ENCODE data around the gene USP12. TPM values are rescaled to one million over a fixed set of nuclear protein-coding genes. Genes with fewer than 3 reads are reported as not detected.
"Not testable (repeated sequence)": the region's sequence is repeated elsewhere in the genome, so short reads cannot be mapped to it uniquely, and the experiment has no call there.

The USP12 gene
- total RNA-seq, 1 experiment from 2014 or later, result 36.2 TPM

DNA sequence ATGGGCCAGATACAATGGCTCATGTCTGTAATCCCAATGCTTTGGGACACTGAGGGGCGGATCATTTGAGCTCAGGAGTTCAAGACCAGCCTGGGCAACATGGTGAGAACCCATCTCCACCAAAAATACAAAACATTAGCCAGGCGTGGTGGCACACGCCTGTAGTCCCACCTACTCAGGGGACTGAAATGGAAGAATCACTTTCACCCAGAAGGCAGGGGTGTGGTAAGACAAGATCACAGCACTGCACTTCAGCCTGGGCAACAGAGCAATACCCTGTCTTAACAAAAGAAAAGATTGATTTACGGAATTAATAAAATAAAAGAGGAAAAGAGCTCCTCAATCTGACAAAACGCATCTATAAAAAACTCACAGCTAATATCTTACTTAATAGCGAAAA lies 22.7 kb downstream of the USP12 start:
- TF ChIP-seq, protein P1, sequence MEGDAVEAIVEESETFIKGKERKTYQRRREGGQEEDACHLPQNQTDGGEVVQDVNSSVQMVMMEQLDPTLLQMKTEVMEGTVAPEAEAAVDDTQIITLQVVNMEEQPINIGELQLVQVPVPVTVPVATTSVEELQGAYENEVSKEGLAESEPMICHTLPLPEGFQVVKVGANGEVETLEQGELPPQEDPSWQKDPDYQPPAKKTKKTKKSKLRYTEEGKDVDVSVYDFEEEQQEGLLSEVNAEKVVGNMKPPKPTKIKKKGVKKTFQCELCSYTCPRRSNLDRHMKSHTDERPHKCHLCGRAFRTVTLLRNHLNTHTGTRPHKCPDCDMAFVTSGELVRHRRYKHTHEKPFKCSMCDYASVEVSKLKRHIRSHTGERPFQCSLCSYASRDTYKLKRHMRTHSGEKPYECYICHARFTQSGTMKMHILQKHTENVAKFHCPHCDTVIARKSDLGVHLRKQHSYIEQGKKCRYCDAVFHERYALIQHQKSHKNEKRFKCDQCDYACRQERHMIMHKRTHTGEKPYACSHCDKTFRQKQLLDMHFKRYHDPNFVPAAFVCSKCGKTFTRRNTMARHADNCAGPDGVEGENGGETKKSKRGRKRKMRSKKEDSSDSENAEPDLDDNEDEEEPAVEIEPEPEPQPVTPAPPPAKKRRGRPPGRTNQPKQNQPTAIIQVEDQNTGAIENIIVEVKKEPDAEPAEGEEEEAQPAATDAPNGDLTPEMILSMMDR (IDR thresholded peaks at IDR 0.05; ENCODE audit: insufficient read depth in 1 of 2, low read depth in 1 of 2, low read length in 1 of 2, severe bottlenecking in 1 of 2, unreplicated experiment in 1 of 2), result no peak
- H3K4me1 Mint-ChIP-seq (ENCODE audit: low read depth, unreplicated experiment), result peaks cover 18% of the 10 kb centered on the region
- no peak for DNase-seq
- intact Hi-C loops (cut with micrococcal nuclease; ENCODE audit: unreplicated experiment), result no loop called here
- H3K27me3 ChIP-seq (replicated peaks; ENCODE audit: control insufficient read depth, insufficient read depth, low read length), result no peaks in the 10 kb centered on the region
- no peak overlapping the region for H3K27ac Mint-ChIP-seq (ENCODE audit: unreplicated experiment)
- H3K4me3 Mint-ChIP-seq (ENCODE audit: unreplicated experiment), result no peak overlapping the region
- no peaks in the 10 kb centered on the region for H3K9me3 ChIP-seq
- no peak overlapping the region for H3K4me3 ChIP-seq (ENCODE audit: low read depth, low read length)
- H3K27me3 Mint-ChIP-seq (ENCODE audit: insufficient read depth, unreplicated experiment), result no peaks in the 10 kb centered on the region
- BruUV-seq (replicated peaks), result no TSS peak
- peaks cover 7% of the 10 kb centered on the region for H3K4me1 ChIP-seq
- peaks cover 6% of the 10 kb centered on the region for H3K36me3 Mint-ChIP-seq (ENCODE audit: insufficient read depth, unreplicated experiment)
- no peaks in the 10 kb centered on the region for H3K36me3 ChIP-seq (ENCODE audit: control insufficient read depth, insufficient read depth, low read length)
- H3K9me3 Mint-ChIP-seq (ENCODE audit: unreplicated experiment), result no peaks in the 10 kb centered on the region
- ChIA-PET POLR2A (no interaction called here), CTCF (interaction anchor here (0.6 kb wide), 1 partner anchor 128 kb away, joined by 3 read pairs; no protein-coding TSS in a partner anchor)

DNA sequence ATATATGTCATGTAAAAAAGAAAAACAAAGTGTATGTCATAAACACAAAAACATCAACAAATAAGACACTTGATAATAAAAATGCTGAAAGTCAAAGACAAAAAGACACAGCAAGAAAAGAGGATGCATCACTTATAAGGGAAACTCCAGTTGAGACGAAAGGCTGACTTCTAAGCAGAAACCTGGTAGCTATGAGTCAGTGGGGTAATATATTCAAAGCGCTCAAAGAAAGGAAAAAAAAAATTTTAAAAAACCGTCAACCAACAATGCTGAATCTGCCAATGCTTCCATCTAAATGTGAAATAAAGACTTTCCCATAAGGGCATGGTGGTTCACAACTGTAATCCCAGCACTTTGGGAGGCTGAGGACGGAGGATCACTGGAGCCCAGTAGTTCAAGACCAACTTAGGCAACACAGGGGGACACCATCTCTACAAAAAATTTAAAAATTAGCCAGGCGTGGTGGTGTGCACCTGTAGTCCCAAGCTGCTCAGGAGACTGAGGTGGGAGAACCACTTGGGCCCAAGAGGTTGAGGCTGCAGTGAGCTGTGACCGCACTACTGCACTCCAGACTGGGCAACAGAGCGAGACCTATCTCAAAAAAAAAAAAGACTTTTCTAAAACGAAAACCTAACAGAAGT lies 24.0 kb downstream of the USP12 start:
- Mint-ChIP-seq H3K36me3 (ENCODE audit: insufficient read depth, unreplicated experiment) (no peaks in the 10 kb centered on the region), H3K9me3 (ENCODE audit: unreplicated experiment) (no peaks in the 10 kb centered on the region), H3K27ac (ENCODE audit: unreplicated experiment) (no peak overlapping the region), H3K4me3 (ENCODE audit: unreplicated experiment) (no peak overlapping the region), H3K27me3 (ENCODE audit: insufficient read depth, unreplicated experiment) (no peaks in the 10 kb centered on the region), H3K4me1 (ENCODE audit: low read depth, unreplicated experiment) (peaks cover 12% of the 10 kb centered on the region)
- Histone ChIP-seq H3K9me3 (no peaks in the 10 kb centered on the region; the same call in 1 of the 2 replicates), H3K4me3 (ENCODE audit: low read depth, low read length) (no peak overlapping the region), H3K36me3 (ENCODE audit: control insufficient read depth, insufficient read depth, low read length) (no peaks in the 10 kb centered on the region), H3K4me1 (peaks cover 7% of the 10 kb centered on the region), H3K27me3 (replicated peaks; ENCODE audit: control insufficient read depth, insufficient read depth, low read length) (no peaks in the 10 kb centered on the region)
- DNase-seq, result no peak
- ChIA-PET CTCF (no interaction called here), POLR2A (no interaction called here)
- TF ChIP-seq, protein P1 (IDR thresholded peaks at IDR 0.05; ENCODE audit: insufficient read depth in 1 of 2, low read depth in 1 of 2, low read length in 1 of 2, severe bottlenecking in 1 of 2, unreplicated experiment in 1 of 2), result no peak
- intact Hi-C loops (cut with micrococcal nuclease; ENCODE audit: unreplicated experiment), result no loop called here
- no TSS peak for BruUV-seq (replicated peaks)

DNA sequence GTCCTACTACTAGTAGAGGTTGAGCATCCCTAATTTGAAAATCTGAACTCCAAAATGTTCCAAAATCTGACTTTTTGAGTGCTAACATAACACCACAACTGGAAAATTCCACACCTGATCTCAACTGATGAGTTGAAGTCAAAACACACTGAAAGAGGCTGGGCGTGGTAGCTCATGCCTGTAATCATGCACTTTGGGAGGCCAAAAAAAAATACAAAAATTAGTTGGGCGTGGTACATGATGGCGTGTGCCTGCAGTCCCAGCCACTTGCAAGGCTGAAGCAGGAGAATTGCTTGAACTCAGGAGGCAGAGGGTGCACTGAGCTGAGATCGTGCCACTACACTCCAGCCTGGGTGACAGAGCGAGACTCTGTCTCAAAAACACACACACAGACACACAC lies 29.9 kb downstream of the USP12 start:
- H3K36me3 Mint-ChIP-seq (ENCODE audit: insufficient read depth, unreplicated experiment), result no peaks in the 10 kb centered on the region
- H3K4me3 ChIP-seq (ENCODE audit: low read depth, low read length), result no peak overlapping the region
- POLR2A ChIA-PET, result no interaction called here

DNA sequence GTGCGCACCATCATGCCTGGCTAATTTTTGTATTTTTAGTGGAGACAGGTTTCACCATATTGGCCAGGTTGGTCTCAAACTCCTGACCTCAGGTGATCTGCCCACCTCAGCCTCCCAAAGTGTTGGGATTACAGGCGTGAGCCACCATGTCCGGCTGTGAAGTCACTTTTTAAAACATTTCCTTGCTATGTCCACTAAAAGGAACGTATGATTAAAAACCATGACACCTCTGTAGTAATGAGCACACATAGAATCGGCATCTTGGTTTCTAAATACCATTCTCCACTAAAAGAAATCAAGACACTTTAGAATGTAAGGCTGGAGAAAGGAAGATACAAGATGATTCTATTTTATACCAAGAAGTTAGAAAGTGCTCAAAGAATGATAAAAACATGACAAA lies 30.5 kb downstream of the USP12 start:
- H3K9me3 ChIP-seq; CTCF ChIA-PET; H3K27ac Mint-ChIP-seq (ENCODE audit: unreplicated experiment); H3K36me3 ChIP-seq (ENCODE audit: control insufficient read depth, insufficient read depth, low read length); BruUV-seq (replicated peaks); H3K27me3 ChIP-seq (replicated peaks; ENCODE audit: control insufficient read depth, insufficient read depth, low read length); POLR2A ChIA-PET; H3K9me3 Mint-ChIP-seq (ENCODE audit: unreplicated experiment); H3K4me3 Mint-ChIP-seq (ENCODE audit: unreplicated experiment); H3K36me3 Mint-ChIP-seq (ENCODE audit: insufficient read depth, unreplicated experiment); H3K4me1 ChIP-seq; H3K4me1 Mint-ChIP-seq (ENCODE audit: low read depth, unreplicated experiment); H3K4me3 ChIP-seq (ENCODE audit: low read depth, low read length); H3K27me3 Mint-ChIP-seq (ENCODE audit: insufficient read depth, unreplicated experiment); intact Hi-C loops (cut with micrococcal nuclease; ENCODE audit: unreplicated experiment); DNase-seq: not testable (repeated sequence)

More for the DNA sequence above, 29.9 kb downstream of the USP12 start:
- DNase-seq, result no peak
- intact Hi-C loops (cut with micrococcal nuclease; ENCODE audit: unreplicated experiment), result no loop called here
- H3K27me3 ChIP-seq (replicated peaks; ENCODE audit: control insufficient read depth, insufficient read depth, low read length), result no peaks in the 10 kb centered on the region
- CTCF ChIA-PET, result no interaction called here
- H3K36me3 ChIP-seq (ENCODE audit: control insufficient read depth, insufficient read depth, low read length), result no peaks in the 10 kb centered on the region
- BruUV-seq (replicated peaks), result no TSS peak
- TF ChIP-seq, protein P1 (IDR thresholded peaks at IDR 0.05; ENCODE audit: insufficient read depth in 1 of 2, low read depth in 1 of 2, low read length in 1 of 2, severe bottlenecking in 1 of 2, unreplicated experiment in 1 of 2), result no peak
- no peaks in the 10 kb centered on the region for H3K4me1 ChIP-seq
- Mint-ChIP-seq H3K9me3 (ENCODE audit: unreplicated experiment) (no peaks in the 10 kb centered on the region), H3K27me3 (ENCODE audit: insufficient read depth, unreplicated experiment) (no peaks in the 10 kb centered on the region), H3K4me3 (ENCODE audit: unreplicated experiment) (no peak overlapping the region), H3K27ac (ENCODE audit: unreplicated experiment) (no peak overlapping the region), H3K4me1 (ENCODE audit: low read depth, unreplicated experiment) (peaks cover 4% of the 10 kb centered on the region)
- H3K9me3 ChIP-seq, result no peaks in the 10 kb centered on the region; the same call in 1 of the 2 replicates
